NCI-H2081 (cell line): ENCODE measurements around the gene PIK3R5.

Source experiments
- DNase-seq, 2 experiments: peaks; one replicate each; lab custom pipeline; 2025; lab: John Stamatoyannopoulos, UW

Gene PIK3R5

GRCh38 chr17:8924595-8924994 is 40.9 kb downstream of the PIK3R5 start:
- DNase-seq = no peak

GRCh38 chr17:8923762-8924161 is 41.7 kb downstream of the PIK3R5 start:
- no peak for DNase-seq

- DNase-seq = no peak
These were observed 42.6 kb downstream of the PIK3R5 start for GRCh38 chr17:8922928-8923327.

- DNase-seq = no peak
These were observed 43.1 kb downstream of the PIK3R5 start for GRCh38 chr17:8922451-8922850.

GRCh38 chr17:8921147-8921546 is 44.4 kb downstream of the PIK3R5 start:
- no peak for DNase-seq

- no peak for DNase-seq
These were observed 46.6 kb downstream of the PIK3R5 start for GRCh38 chr17:8918807-8919465.

GRCh38 chr17:8916466-8916865 is 49.0 kb downstream of the PIK3R5 start:
- no peak for DNase-seq

- DNase-seq = no peak
These were observed 51.0 kb downstream of the PIK3R5 start for GRCh38 chr17:8914554-8914953.

- DNase-seq = no peak
These were observed 51.6 kb downstream of the PIK3R5 start for GRCh38 chr17:8913879-8914278.

- no peak for DNase-seq
These were observed 52.4 kb downstream of the PIK3R5 start for GRCh38 chr17:8913091-8913490.

- DNase-seq = no peak
These were observed 53.2 kb downstream of the PIK3R5 start for GRCh38 chr17:8912084-8912981.

- no peak for DNase-seq
These were observed 54.4 kb downstream of the PIK3R5 start for GRCh38 chr17:8910969-8911604.

- no peak for DNase-seq
These were observed 55.8 kb downstream of the PIK3R5 start for GRCh38 chr17:8909586-8910270.

GRCh38 chr17:8905331-8905730 is 60.2 kb downstream of the PIK3R5 start:
- DNase-seq = no peak

GRCh38 chr17:8904686-8905085 is 60.8 kb downstream of the PIK3R5 start:
- no peak for DNase-seq

GRCh38 chr17:8904201-8904600 is 61.3 kb downstream of the PIK3R5 start:
- DNase-seq = no peak

- DNase-seq = no peak
These were observed 64.6 kb downstream of the PIK3R5 start for GRCh38 chr17:8900626-8901585.

- DNase-seq = no peak
These were observed 65.3 kb downstream of the PIK3R5 start for GRCh38 chr17:8900207-8900606.

- no peak for DNase-seq
These were observed 66.9 kb downstream of the PIK3R5 start for GRCh38 chr17:8898636-8899035.

GRCh38 chr17:8898126-8898525 is 67.4 kb downstream of the PIK3R5 start:
- DNase-seq = no peak
